HepG2 (cell line): ENCODE measurements around the gene DUSP15. TPM values are rescaled to one million over a fixed set of nuclear protein-coding genes. Genes with fewer than 3 reads are reported as not detected.
A peak's percentile ranks its signal among the peaks of the same experiment; 100 is the strongest.

Experiments
- ATAC-seq: fragments of 200-7000 bp; cut with Tn5 transposase; 3 replicates; pipeline ENCODE4 v1.9.1; 2020; ENCODE audit warnings: mild to moderate bottlenecking, moderate library complexity
- BruUV-seq: library from RNA; stranded (reverse); fragments of 400-500 nt; replicated peaks from 2 replicates; lab custom pipeline; 2021; lab: Mats Ljungman, UMichigan
- CTCF ChIA-PET: fragments of 300-600 bp; formaldehyde crosslinking; extraction: SDS; loops from one replicate; lab custom pipeline; 2021; ENCODE audit warnings: low total read pairs, inconsistent platforms, low intra/inter-chr PET ratio; lab: Yijun Ruan, JAX
- POLR2A ChIA-PET: fragments of 350-600 bp; sonication (Branson Sonifier 250); formaldehyde crosslinking; loops from one replicate; lab custom pipeline; 2020; ENCODE audit warnings: antibody characterized with exemption, inconsistent platforms; lab: Yijun Ruan, JAX
- DNase-seq: peaks from one replicate; pipeline ENCODE4 v3.0.0-alpha.2; 2015; ENCODE audit warnings: low spot score
- FAIRE-seq: peaks from 3 replicates; lab custom pipeline; 2011; peaks lifted over from hg19 to GRCh38; lab: Jason Lieb, UNC
- H2AFZ ChIP-seq: one replicate; pipeline ENCODE4 v1.6.1; 2011; ENCODE audit warnings: low read length, inconsistent platforms
- H3K27ac ChIP-seq: fragments of 300-600 bp; 3 replicates; pipeline ENCODE4 v1.8.0; 2011; ENCODE audit warnings: mixed run types, mild to moderate bottlenecking, mixed read lengths, low read length, inconsistent platforms; ENCODE audit not compliant: insufficient read depth; ENCODE audit errors: extremely low read length
- H3K27me3 ChIP-seq, 2 experiments: fragments of 200-600 bp in 1 of 2; 2 replicates in 1 of 2; 3 replicates in 1 of 2; pipeline versions ENCODE4 v1.6.0 to v1.8.0; 2011; ENCODE audit warnings: low read length in 2 of 2, mild to moderate bottlenecking in 2 of 2, moderate library complexity in 2 of 2, inconsistent platforms in 1 of 2; ENCODE audit not compliant: insufficient read depth in 2 of 2, control insufficient read depth in 1 of 2
- H3K36me3 ChIP-seq, 2 experiments: fragments of 200-600 bp in 1 of 2; replicated peaks in 1 of 2; 2 replicates in 1 of 2; 3 replicates in 1 of 2; pipeline versions ENCODE4 v1.5.1 to v1.8.0; 2011; ENCODE audit warnings: low read length in 2 of 2, inconsistent platforms in 1 of 2; ENCODE audit not compliant: insufficient read depth in 2 of 2, control insufficient read depth in 1 of 2
- H3K4me1 ChIP-seq: 2 replicates; pipeline ENCODE4 v1.5.1; 2012; ENCODE audit warnings: low read length, inconsistent platforms; ENCODE audit not compliant: insufficient read depth
- H3K4me2 ChIP-seq: 2 replicates; pipeline ENCODE4 v1.6.0; 2011; ENCODE audit warnings: low read depth, low read length, inconsistent platforms
- H3K4me3 ChIP-seq, 3 experiments: fragments of 200-600 bp in 1 of 3; sonication (generic), shearing (Covaris generic) in 1 of 3; replicated peaks in 1 of 3; 2 replicates each; pipeline ENCODE4 v1.5.1; 2011 to 2016; ENCODE audit warnings: low read length in 3 of 3, inconsistent platforms in 2 of 3, low read depth in 2 of 3, mild to moderate bottlenecking in 2 of 3, control low read depth in 1 of 3, mixed read lengths in 1 of 3; ENCODE audit not compliant: insufficient read depth in 1 of 3
- H3K79me2 ChIP-seq: one replicate; pipeline ENCODE4 v1.6.1; 2011; ENCODE audit warnings: low read length, inconsistent platforms; ENCODE audit not compliant: insufficient read depth
- H3K9ac ChIP-seq: 2 replicates; pipeline ENCODE4 v1.6.0; 2011; ENCODE audit warnings: mild to moderate bottlenecking, low read depth, low read length, inconsistent platforms; ENCODE audit not compliant: insufficient read depth
- H3K9me3 ChIP-seq: 2 replicates; pipeline ENCODE4 v1.5.1; 2012; ENCODE audit warnings: mild to moderate bottlenecking, low read length
- H4K20me1 ChIP-seq: 2 replicates; pipeline ENCODE4 v1.6.0; 2011; ENCODE audit warnings: inconsistent platforms, mild to moderate bottlenecking, low read length, moderate library complexity; ENCODE audit not compliant: insufficient read depth
- ATF7 ChIP-seq, 2 experiments: fragments of 450-650 bp in 1 of 2; sonication (generic) in 1 of 2; formaldehyde crosslinking in 1 of 2; IDR thresholded peaks; 2 replicates each; pipeline versions ENCODE4 v1.4.0 to v1.6.1; 2016 to 2020; ENCODE audit warnings: antibody characterized with exemption in 1 of 2, mild to moderate bottlenecking in 1 of 2, missing genetic modification reagents in 1 of 2
- ELF4 ChIP-seq: sonication (generic); formaldehyde crosslinking; IDR thresholded peaks from 2 replicates; pipeline ENCODE4 v1.5.0; 2020; ENCODE audit warnings: missing genetic modification reagents, mild to moderate bottlenecking, moderate library complexity, borderline replicate concordance
- FOXK2 ChIP-seq: fragments of 450-650 bp; IDR thresholded peaks from 2 replicates; pipeline ENCODE4 v1.6.1; 2016
- IKZF1 ChIP-seq: fragments of 450-650 bp; IDR thresholded peaks from 2 replicates; pipeline ENCODE4 v1.7.1; 2016
- IKZF4 ChIP-seq: sonication (generic); formaldehyde crosslinking; IDR thresholded peaks from 2 replicates; pipeline ENCODE4 v1.5.1; 2020; ENCODE audit warnings: borderline replicate concordance, mild to moderate bottlenecking, low read depth, missing genetic modification reagents; ENCODE audit errors: not compliant biosample characterization
- KDM4B ChIP-seq: sonication (generic); formaldehyde crosslinking; IDR thresholded peaks from 2 replicates; pipeline ENCODE4 v1.4.0; 2020; ENCODE audit warnings: missing genetic modification reagents
- TARDBP ChIP-seq: sonication (generic); formaldehyde crosslinking; IDR thresholded peaks from 2 replicates; pipeline ENCODE4 v1.8.0; 2022; ENCODE audit warnings: mild to moderate bottlenecking, missing genetic modification reagents
- ZBTB25 ChIP-seq: IDR thresholded peaks from 2 replicates; pipeline ENCODE4 v1.6.1; 2018; ENCODE audit warnings: missing genetic modification reagents
- ZFP36L2 ChIP-seq: sonication (generic); formaldehyde crosslinking; IDR thresholded peaks from 2 replicates; pipeline ENCODE4 v1.4.0; 2020; ENCODE audit warnings: missing genetic modification reagents
- ZNF30 ChIP-seq: sonication (generic); formaldehyde crosslinking; IDR thresholded peaks from 2 replicates; pipeline ENCODE4 v1.5.0; 2020; ENCODE audit warnings: mild to moderate bottlenecking, missing genetic modification reagents
- ZNF577 ChIP-seq: sonication (generic); formaldehyde crosslinking; IDR thresholded peaks from 2 replicates; pipeline ENCODE4 v1.4.0; 2020; ENCODE audit warnings: mild to moderate bottlenecking, low read depth, missing genetic modification reagents, borderline replicate concordance
- ZNF703 ChIP-seq: sonication (generic); formaldehyde crosslinking; IDR thresholded peaks from 2 replicates; pipeline ENCODE4 v1.5.1; 2020; ENCODE audit warnings: missing genetic modification reagents, mild to moderate bottlenecking, moderate library complexity, borderline replicate concordance
- ZNF737 ChIP-seq: sonication (generic); formaldehyde crosslinking; IDR thresholded peaks from 2 replicates; pipeline ENCODE4 v1.5.0; 2020; ENCODE audit warnings: missing genetic modification reagents, mild to moderate bottlenecking, borderline replicate concordance
- ZNF780A ChIP-seq: sonication (generic); formaldehyde crosslinking; IDR thresholded peaks from 2 replicates; pipeline ENCODE4 v1.8.0; 2022; ENCODE audit warnings: mild to moderate bottlenecking, missing genetic modification reagents, moderate library complexity
- WGBS: methylation state at CpG from one replicate; pipeline ENCODE4 v1.1.6; 2017; ENCODE audit warnings: low lambda C conversion rate; 5-methylcytosine and 5-hydroxymethylcytosine counted together
- in situ Hi-C: cut with HindIII; loops from 2 replicates; pipeline ENCODE4 v1.10.0; 2017; ENCODE audit warnings: low pct_unique_long_range_greater_than_20kb; ENCODE audit not compliant: extremely low pct_ligation_motif_present
- intact Hi-C: fragments of 100-400 bp; cut with micrococcal nuclease; formaldehyde crosslinking; loops from one replicate; pipeline ENCODE4 v1.10.0; 2022; ENCODE audit not compliant: unreplicated experiment
- polyA plus RNA-seq, 8 experiments: library from polyadenylated mRNA; depleted of rRNA in 3 of 8; stranded (reverse) in 7 of 8; unstranded in 1 of 8; fragments of >200 nt; fragmentation: Illumina TruSeq in 4 of 8; extraction: Trizol in 4 of 8; gene quantifications; 2 replicates each; pipeline versions ENCODE4 v1.2.1 to v1.2.3, GENCODE V29; 2011 to 2016; ENCODE audit warnings: low read depth in 4 of 8, missing spikeins in 1 of 8, mixed read lengths in 1 of 8; ENCODE audit not compliant: insufficient read depth in 1 of 8
- total RNA-seq, 5 experiments: library from RNA; depleted of rRNA; stranded (reverse); fragments of >200 nt; fragmentation: Illumina TruSeq; extraction: Trizol; gene quantifications; 2 replicates each; pipeline ENCODE4 v1.2.3, GENCODE V29; 2016; ENCODE audit warnings: low read depth in 1 of 5
- TF ChIP-seq, protein P1 (sequence below): sonication (generic); formaldehyde crosslinking; conservative IDR thresholded peaks from 2 replicates; pipeline ENCODE4 v1.8.0; 2022; ENCODE audit warnings: mild to moderate bottlenecking, moderate library complexity, missing genetic modification reagents
- TF ChIP-seq, protein P2 (sequence below): sonication (generic); formaldehyde crosslinking; IDR thresholded peaks from 2 replicates; pipeline ENCODE4 v1.4.0; 2020; ENCODE audit warnings: missing genetic modification reagents, borderline replicate concordance

DUSP15 gene
- total and polyA plus RNA-seq, 2 of the 13 experiments (the other 11 are each of a cell fraction or from before 2014, with no cell fraction given): 0.17 to 0.93 TPM

GRCh38 chr20:31860390-31861134, 9.8 kb downstream of the DUSP15 start:
- peak overlapping the region; percentile 96 for H3K4me2 ChIP-seq
- DNase-seq (no peak), ATAC-seq (peak; percentile 28), FAIRE-seq (peak; percentile 51)
- no peaks in the 10 kb centered on the region for H3K79me2 ChIP-seq
- no peaks in the 10 kb centered on the region for H3K36me3 ChIP-seq
- ChIA-PET CTCF (interaction anchor here (1.6 kb wide), 1 partner anchor 8 kb away, joined by 3 read pairs; no protein-coding TSS in a partner anchor), POLR2A (interaction anchor here (0.9 to 1.3 kb wide), 3 partner anchors 19 to 91 kb away, joined by 3 to 5 read pairs (median 3); partner anchors contain the start of gene PDRG1)
- peak overlapping the region; percentile 53; the same call in 1 of the 2 replicates for H3K9ac ChIP-seq
- H4K20me1 ChIP-seq: no peaks in the 10 kb centered on the region
- 11% methylated on average over 14 of the region's 15 CpGs for WGBS
- no peak overlapping the region for H3K27ac ChIP-seq
- peak overlapping the region; percentile 54 to 82 (median 74) for H3K4me3 ChIP-seq
- H3K9me3 ChIP-seq: no peaks in the 10 kb centered on the region
- intact Hi-C loops (no loop called here), in situ Hi-C loops (no loop called here)
- peaks cover 15% of the 10 kb centered on the region for H3K4me1 ChIP-seq
- H2AFZ ChIP-seq: no peak overlapping the region
- BruUV-seq: no TSS peak
- H3K27me3 ChIP-seq: peaks cover 9 to 52% of the 10 kb centered on the region in 2 experiments; a peak in 4 of 5 replicates
- TF ChIP-seq, protein P1, sequence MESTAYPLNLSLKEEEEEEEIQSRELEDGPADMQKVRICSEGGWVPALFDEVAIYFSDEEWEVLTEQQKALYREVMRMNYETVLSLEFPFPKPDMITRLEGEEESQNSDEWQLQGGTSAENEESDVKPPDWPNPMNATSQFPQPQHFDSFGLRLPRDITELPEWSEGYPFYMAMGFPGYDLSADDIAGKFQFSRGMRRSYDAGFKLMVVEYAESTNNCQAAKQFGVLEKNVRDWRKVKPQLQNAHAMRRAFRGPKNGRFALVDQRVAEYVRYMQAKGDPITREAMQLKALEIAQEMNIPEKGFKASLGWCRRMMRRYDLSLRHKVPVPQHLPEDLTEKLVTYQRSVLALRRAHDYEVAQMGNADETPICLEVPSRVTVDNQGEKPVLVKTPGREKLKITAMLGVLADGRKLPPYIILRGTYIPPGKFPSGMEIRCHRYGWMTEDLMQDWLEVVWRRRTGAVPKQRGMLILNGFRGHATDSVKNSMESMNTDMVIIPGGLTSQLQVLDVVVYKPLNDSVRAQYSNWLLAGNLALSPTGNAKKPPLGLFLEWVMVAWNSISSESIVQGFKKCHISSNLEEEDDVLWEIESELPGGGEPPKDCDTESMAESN (CRISPR knock-in tag): no peak
- no peak for TF ChIP-seq ZFP36L2 (CRISPR knock-in tag)
- no peak for TF ChIP-seq ZNF30 (CRISPR knock-in tag)
- no peak for TF ChIP-seq ZBTB25 (CRISPR knock-in tag)
- TF ChIP-seq ZNF577 (CRISPR knock-in tag): no peak
- no peak for TF ChIP-seq KDM4B (CRISPR knock-in tag)
- 0 out of 2 replicates have a peak, but pooled peaks have one; percentile 39 for TF ChIP-seq ZNF737 (CRISPR knock-in tag)
- no peak for TF ChIP-seq TARDBP (CRISPR knock-in tag)
- no peak for TF ChIP-seq IKZF1
- no peak for TF ChIP-seq ZNF780A (CRISPR knock-in tag)
- TF ChIP-seq IKZF4 (CRISPR knock-in tag): no peak
- TF ChIP-seq, protein P2, sequence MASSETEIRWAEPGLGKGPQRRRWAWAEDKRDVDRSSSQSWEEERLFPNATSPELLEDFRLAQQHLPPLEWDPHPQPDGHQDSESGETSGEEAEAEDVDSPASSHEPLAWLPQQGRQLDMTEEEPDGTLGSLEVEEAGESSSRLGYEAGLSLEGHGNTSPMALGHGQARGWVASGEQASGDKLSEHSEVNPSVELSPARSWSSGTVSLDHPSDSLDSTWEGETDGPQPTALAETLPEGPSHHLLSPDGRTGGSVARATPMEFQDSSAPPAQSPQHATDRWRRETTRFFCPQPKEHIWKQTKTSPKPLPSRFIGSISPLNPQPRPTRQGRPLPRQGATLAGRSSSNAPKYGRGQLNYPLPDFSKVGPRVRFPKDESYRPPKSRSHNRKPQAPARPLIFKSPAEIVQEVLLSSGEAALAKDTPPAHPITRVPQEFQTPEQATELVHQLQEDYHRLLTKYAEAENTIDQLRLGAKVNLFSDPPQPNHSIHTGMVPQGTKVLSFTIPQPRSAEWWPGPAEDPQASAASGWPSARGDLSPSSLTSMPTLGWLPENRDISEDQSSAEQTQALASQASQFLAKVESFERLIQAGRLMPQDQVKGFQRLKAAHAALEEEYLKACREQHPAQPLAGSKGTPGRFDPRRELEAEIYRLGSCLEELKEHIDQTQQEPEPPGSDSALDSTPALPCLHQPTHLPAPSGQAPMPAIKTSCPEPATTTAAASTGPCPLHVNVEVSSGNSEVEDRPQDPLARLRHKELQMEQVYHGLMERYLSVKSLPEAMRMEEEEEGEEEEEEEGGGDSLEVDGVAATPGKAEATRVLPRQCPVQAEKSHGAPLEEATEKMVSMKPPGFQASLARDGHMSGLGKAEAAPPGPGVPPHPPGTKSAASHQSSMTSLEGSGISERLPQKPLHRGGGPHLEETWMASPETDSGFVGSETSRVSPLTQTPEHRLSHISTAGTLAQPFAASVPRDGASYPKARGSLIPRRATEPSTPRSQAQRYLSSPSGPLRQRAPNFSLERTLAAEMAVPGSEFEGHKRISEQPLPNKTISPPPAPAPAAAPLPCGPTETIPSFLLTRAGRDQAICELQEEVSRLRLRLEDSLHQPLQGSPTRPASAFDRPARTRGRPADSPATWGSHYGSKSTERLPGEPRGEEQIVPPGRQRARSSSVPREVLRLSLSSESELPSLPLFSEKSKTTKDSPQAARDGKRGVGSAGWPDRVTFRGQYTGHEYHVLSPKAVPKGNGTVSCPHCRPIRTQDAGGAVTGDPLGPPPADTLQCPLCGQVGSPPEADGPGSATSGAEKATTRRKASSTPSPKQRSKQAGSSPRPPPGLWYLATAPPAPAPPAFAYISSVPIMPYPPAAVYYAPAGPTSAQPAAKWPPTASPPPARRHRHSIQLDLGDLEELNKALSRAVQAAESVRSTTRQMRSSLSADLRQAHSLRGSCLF (CRISPR knock-in tag): no peak
- no peak for TF ChIP-seq FOXK2
- TF ChIP-seq ELF4 (CRISPR knock-in tag): no peak
- no peak for TF ChIP-seq ATF7 (IDR thresholded peaks at IDR 0.05)
- TF ChIP-seq ATF7 (CRISPR knock-in tag; IDR thresholded peaks at IDR 0.05): 0 out of 2 replicates have a peak, but pooled peaks have one; percentile 12
- TF ChIP-seq ZNF703 (CRISPR knock-in tag): no peak
